ENCODE measurements around the gene PRKAA2. TPM values are rescaled to one million over a fixed set of nuclear protein-coding genes. Genes with fewer than 3 reads are reported as not detected.

The PRKAA2 gene
- total RNA-seq, 1 experiment from 2014 or later = 11.1 TPM

- H3K27ac ChIP-seq (ENCODE audit: low read length) = no peak overlapping the region
- no peak for TF ChIP-seq SIN3A (IDR thresholded peaks at IDR 0.05; ENCODE audit: borderline replicate concordance, insufficient read depth, low read depth, low read length)
- no peaks in the 10 kb centered on the region for H3K27me3 ChIP-seq (ENCODE audit: control insufficient read depth, insufficient read depth, low read length)
- ATAC-seq (no peak), DNase-seq (ENCODE audit: low read depth, low spot score) (no peak)
- no peaks in the 10 kb centered on the region for H3K36me3 ChIP-seq (ENCODE audit: control insufficient read depth, insufficient read depth, low read length)
- CTCF ChIA-PET = no interaction called here
- H3K4me1 ChIP-seq (ENCODE audit: control insufficient read depth, insufficient read depth, low read length) = no peaks in the 10 kb centered on the region
- no peak overlapping the region for H3K4me3 ChIP-seq (ENCODE audit: low read depth in 2 of 2, low read length in 2 of 2)
- POLR2A ChIA-PET = interaction anchor here (0.7 kb wide), 1 partner anchor 1448 kb away, joined by 3 read pairs; no protein-coding TSS in a partner anchor
- in situ Hi-C loops (cut with HindIII; ENCODE audit: low pct_unique_long_range_greater_than_20kb, low sequenced_read_pairs) = no loop called here
- no TSS peak for BruUV-seq (replicated peaks)
- intact Hi-C loops (cut with micrococcal nuclease; ENCODE audit: unreplicated experiment) = no loop called here
- no peaks in the 10 kb centered on the region for H3K9me3 ChIP-seq (ENCODE audit: control insufficient read depth, insufficient read depth, low read depth, low read length)
Measured at GRCh38 chr1:56728964-56729363, 83.8 kb downstream of the PRKAA2 start.

GRCh38 chr1:56745231-56745630 lies 100.1 kb downstream of the PRKAA2 start:
- in situ Hi-C loops (cut with HindIII; ENCODE audit: low pct_unique_long_range_greater_than_20kb, low sequenced_read_pairs) = no loop called here
- BruUV-seq (replicated peaks) = no TSS peak

More at GRCh38 chr1:56745231-56745630, 100.1 kb downstream of the PRKAA2 start:
- ATAC-seq = no peak
- TF ChIP-seq POLR2AphosphoS5 (IDR thresholded peaks at IDR 0.05; ENCODE audit: low read depth, low read length) = no peak
- TF ChIP-seq REST (IDR thresholded peaks at IDR 0.05; ENCODE audit: insufficient read depth in 1 of 2, low read depth in 2 of 2, low read length in 1 of 2) = no peak
- TF ChIP-seq SIN3A (IDR thresholded peaks at IDR 0.05; ENCODE audit: borderline replicate concordance, insufficient read depth, low read depth, low read length) = no peak
- no peak for TF ChIP-seq CTCF (IDR thresholded peaks at IDR 0.05)
- no peak for TF ChIP-seq TCF7L2 (IDR thresholded peaks at IDR 0.05; ENCODE audit: low read depth, low read length)
- H3K4me3 ChIP-seq (ENCODE audit: low read depth in 2 of 2, low read length in 2 of 2) = no peak overlapping the region
- H3K9me3 ChIP-seq (ENCODE audit: control insufficient read depth, insufficient read depth, low read depth, low read length) = no peaks in the 10 kb centered on the region
- no peak overlapping the region for H3K27ac ChIP-seq (ENCODE audit: low read length)
- H3K36me3 ChIP-seq (ENCODE audit: control insufficient read depth, insufficient read depth, low read length) = no peaks in the 10 kb centered on the region
- peaks cover 9% of the 10 kb centered on the region for H3K27me3 ChIP-seq (ENCODE audit: control insufficient read depth, insufficient read depth, low read length)
- no peaks in the 10 kb centered on the region for H3K4me1 ChIP-seq (ENCODE audit: control insufficient read depth, insufficient read depth, low read length)
- ChIA-PET CTCF (no interaction called here), POLR2A (no interaction called here)
- no peak for DNase-seq (ENCODE audit: low read depth, low spot score)
- intact Hi-C loops (cut with micrococcal nuclease; ENCODE audit: unreplicated experiment) = no loop called here

Measured in Panc1 (cell line).